Peyer's patch (tissue), 4 donors: ENCODE measurements around the gene ERP27.

Experiments used
- POLR2A ChIP-seq, 2 donors: fragments of 450-650 bp; IDR thresholded peaks; one replicate each; pipeline ENCODE4 v1.5.1; 2017; ENCODE audit warnings: antibody characterized with exemption in 2 of 2, mild to moderate bottlenecking in 2 of 2, moderate library complexity in 2 of 2
- TF ChIP-seq, protein P1 (sequence below), 6 experiments: fragments of 450-650 bp in 4 of 6; fragments of 200-600 bp in 2 of 6; sonication (generic) in 1 of 6; IDR thresholded peaks; one replicate each; pipeline ENCODE4 v1.5.1; 2017 to 2019; ENCODE audit warnings: antibody characterized with exemption in 6 of 6, mild to moderate bottlenecking in 3 of 6, moderate library complexity in 1 of 6

GRCh38 chr12:14928931-14929330, 9.4 kb downstream of the ERP27 start:
- TF ChIP-seq, protein P1, sequence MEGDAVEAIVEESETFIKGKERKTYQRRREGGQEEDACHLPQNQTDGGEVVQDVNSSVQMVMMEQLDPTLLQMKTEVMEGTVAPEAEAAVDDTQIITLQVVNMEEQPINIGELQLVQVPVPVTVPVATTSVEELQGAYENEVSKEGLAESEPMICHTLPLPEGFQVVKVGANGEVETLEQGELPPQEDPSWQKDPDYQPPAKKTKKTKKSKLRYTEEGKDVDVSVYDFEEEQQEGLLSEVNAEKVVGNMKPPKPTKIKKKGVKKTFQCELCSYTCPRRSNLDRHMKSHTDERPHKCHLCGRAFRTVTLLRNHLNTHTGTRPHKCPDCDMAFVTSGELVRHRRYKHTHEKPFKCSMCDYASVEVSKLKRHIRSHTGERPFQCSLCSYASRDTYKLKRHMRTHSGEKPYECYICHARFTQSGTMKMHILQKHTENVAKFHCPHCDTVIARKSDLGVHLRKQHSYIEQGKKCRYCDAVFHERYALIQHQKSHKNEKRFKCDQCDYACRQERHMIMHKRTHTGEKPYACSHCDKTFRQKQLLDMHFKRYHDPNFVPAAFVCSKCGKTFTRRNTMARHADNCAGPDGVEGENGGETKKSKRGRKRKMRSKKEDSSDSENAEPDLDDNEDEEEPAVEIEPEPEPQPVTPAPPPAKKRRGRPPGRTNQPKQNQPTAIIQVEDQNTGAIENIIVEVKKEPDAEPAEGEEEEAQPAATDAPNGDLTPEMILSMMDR (IDR thresholded peaks at IDR 0.05) = no peak
- TF ChIP-seq POLR2A (IDR thresholded peaks at IDR 0.05) = no peak
